ENCODE data around the gene DLGAP1.

- TF ChIP-seq POLR2A (IDR thresholded peaks at IDR 0.05; ENCODE audit: low read length) = no peak
- TF ChIP-seq GATA1 (IDR thresholded peaks at IDR 0.05; ENCODE audit: low read depth, low read length) = no peak
Measured at GRCh38 chr18:3624546-3624934, 830.6 kb downstream of the DLGAP1 start.

Data from erythroblast (primary cell).